ENCODE measurements around the gene MTA3.
"Not testable (repeated sequence)": the region's sequence is repeated elsewhere in the genome, so short reads cannot be mapped to it uniquely, and the experiment has no call there.

Gene MTA3

DNA sequence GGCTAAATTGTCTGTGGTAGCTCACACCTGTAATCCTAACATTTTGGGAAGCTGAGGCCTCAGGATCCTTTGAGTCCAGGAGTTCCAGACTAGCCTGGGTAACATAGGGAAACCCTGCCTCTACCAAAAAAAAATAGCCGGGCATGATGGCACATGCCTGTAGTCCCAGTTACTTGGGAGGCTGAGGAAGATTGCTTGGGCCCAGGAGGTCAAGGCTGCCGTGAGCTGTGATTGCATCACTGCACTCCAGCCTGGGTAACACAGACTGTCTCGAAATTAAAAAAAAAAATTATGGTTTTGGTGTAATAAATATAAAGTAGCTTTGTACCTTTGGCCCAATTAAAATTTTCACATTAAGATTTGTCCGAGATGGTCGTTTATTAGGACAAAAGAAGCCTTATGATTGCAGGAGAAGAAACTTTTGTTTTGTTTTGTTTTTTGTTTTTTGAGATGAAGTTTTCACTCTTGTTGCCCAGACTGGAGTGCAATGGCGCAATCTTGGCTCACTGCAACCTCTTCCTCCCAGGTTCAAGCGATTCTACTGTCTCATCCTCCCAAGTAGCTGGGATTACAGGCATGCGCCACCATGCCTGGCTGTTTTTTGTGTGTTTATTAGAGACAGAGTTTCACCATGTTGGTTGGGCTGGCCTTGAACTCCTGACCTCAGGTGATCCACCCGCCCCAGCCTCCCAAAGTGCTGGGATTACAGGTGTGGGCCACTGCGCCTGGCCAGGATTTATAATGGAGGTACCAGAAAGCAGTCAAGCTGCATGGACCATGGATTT is 4.1 kb downstream of the MTA3 start:
- TF ChIP-seq, protein P1, sequence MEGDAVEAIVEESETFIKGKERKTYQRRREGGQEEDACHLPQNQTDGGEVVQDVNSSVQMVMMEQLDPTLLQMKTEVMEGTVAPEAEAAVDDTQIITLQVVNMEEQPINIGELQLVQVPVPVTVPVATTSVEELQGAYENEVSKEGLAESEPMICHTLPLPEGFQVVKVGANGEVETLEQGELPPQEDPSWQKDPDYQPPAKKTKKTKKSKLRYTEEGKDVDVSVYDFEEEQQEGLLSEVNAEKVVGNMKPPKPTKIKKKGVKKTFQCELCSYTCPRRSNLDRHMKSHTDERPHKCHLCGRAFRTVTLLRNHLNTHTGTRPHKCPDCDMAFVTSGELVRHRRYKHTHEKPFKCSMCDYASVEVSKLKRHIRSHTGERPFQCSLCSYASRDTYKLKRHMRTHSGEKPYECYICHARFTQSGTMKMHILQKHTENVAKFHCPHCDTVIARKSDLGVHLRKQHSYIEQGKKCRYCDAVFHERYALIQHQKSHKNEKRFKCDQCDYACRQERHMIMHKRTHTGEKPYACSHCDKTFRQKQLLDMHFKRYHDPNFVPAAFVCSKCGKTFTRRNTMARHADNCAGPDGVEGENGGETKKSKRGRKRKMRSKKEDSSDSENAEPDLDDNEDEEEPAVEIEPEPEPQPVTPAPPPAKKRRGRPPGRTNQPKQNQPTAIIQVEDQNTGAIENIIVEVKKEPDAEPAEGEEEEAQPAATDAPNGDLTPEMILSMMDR (IDR thresholded peaks at IDR 0.05; ENCODE audit: borderline replicate concordance, control extremely low read depth, extremely low read depth, insufficient read depth, missing control alignments) = no peak
- no peak for DNase-seq (ENCODE audit: low spot score)
- in situ Hi-C loops (cut with MboI; ENCODE audit: low sequenced_read_pairs, unreplicated experiment) = no loop called here

GRCh38 chr2:42573256-42573655 is 4.8 kb downstream of the MTA3 start:
- TF ChIP-seq, protein P1 (IDR thresholded peaks at IDR 0.05; ENCODE audit: borderline replicate concordance, control extremely low read depth, extremely low read depth, insufficient read depth, missing control alignments) = no peak
- in situ Hi-C loops (cut with MboI; ENCODE audit: low sequenced_read_pairs, unreplicated experiment) = no loop called here
- DNase-seq (ENCODE audit: low spot score) = no peak

DNA sequence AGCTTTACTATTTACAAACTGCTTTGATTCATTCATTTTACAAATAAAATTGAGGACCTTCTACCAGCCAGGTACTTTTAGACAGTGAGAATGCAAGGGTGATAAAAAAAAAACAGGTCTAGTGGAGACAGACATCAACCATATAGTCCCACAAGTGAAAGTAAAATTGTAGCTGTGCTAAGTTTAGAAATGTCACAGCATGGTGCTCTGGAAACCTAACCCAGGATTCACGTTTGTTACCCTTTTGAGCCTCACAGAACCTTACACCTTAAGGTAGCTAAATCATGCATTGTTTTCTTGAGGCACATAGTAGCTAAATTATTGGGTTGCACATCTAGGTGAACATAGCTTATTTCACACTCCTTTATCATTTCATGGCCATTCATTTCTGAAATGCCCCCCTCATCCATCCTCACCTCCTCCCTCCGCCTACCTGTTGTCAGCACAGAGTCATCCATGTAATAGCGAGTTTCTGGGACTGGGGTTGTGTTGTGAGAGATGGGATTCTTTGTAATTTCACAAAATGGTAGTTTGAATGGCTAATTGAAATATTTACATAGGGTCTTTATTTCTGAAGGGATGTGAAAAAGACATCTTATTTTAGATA is 7.1 kb downstream of the MTA3 start:
- DNase-seq (ENCODE audit: low spot score) = no peak
- TF ChIP-seq, protein P1 (IDR thresholded peaks at IDR 0.05; ENCODE audit: borderline replicate concordance, control extremely low read depth, extremely low read depth, insufficient read depth, missing control alignments) = no peak
- in situ Hi-C loops (cut with MboI; ENCODE audit: low sequenced_read_pairs, unreplicated experiment) = no loop called here

- TF ChIP-seq, protein P1 (IDR thresholded peaks at IDR 0.05; ENCODE audit: borderline replicate concordance, control extremely low read depth, extremely low read depth, insufficient read depth, missing control alignments) = no peak
- in situ Hi-C loops (cut with MboI; ENCODE audit: low sequenced_read_pairs, unreplicated experiment) = no loop called here
- DNase-seq (ENCODE audit: low spot score) = no peak
Observed at GRCh38 chr2:42578621-42579020, 10.2 kb downstream of the MTA3 start.

GRCh38 chr2:42581257-42581656 is 12.8 kb downstream of the MTA3 start:
- in situ Hi-C loops (cut with MboI; ENCODE audit: low sequenced_read_pairs, unreplicated experiment) = no loop called here
- TF ChIP-seq, protein P1 (IDR thresholded peaks at IDR 0.05; ENCODE audit: borderline replicate concordance, control extremely low read depth, extremely low read depth, insufficient read depth, missing control alignments) = no peak
- DNase-seq (ENCODE audit: low spot score) = no peak

DNA sequence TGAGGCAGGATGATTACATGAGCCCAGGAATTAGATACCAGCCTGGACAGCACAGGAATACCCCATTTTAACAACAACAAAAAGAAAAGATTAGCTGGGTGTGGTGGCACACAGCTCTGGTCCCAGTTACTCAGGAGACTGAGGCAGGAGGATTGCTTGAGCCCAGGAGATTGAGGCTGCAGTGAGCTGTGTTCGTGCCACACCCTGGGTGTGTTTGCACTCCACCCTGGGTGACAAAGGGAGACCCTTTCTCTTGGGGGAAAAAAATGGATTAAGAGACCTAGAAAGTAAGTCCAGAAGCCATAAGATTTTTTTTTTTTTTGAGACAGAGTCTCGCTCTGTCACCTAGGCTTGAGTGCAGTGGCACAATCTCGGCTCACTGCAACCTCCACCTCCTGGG is 16.2 kb downstream of the MTA3 start:
- in situ Hi-C loops (cut with MboI; ENCODE audit: low sequenced_read_pairs, unreplicated experiment); DNase-seq (ENCODE audit: low spot score): not testable (repeated sequence)

DNA sequence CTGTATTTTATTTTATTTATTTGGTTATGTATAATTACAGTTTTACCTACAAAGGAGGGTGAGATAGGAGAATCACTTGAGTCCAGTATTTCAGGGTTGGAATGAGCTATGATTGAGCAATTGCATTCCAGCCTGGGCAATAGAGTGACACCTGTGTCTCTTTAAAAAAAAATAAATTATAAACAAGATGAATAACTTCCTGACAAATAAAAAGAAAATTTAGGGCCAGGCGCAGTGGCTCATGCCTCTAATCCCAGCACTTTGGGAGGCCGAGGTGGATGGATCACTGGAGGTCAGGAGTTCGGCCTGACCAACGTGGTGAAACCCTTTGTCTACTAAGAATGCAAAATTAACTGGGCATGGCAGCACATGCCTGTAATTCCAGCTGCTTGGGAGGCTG is 17.3 kb downstream of the MTA3 start:
- TF ChIP-seq, protein P1 (IDR thresholded peaks at IDR 0.05; ENCODE audit: borderline replicate concordance, control extremely low read depth, extremely low read depth, insufficient read depth, missing control alignments) = no peak
- no peak for DNase-seq (ENCODE audit: low spot score)
- in situ Hi-C loops (cut with MboI; ENCODE audit: low sequenced_read_pairs, unreplicated experiment) = no loop called here

All from GM13976 (cell line).